Endodermal cell (in vitro differentiated cells): Measurements from ENCODE around the gene STXBP5. TPM values are rescaled to one million over a fixed set of nuclear protein-coding genes. Genes with fewer than 3 reads are reported as not detected.

Source experiments
- DNase-seq: peaks from one replicate; pipeline ENCODE4 v3.0.0-alpha.2; 2017
- H3K27ac ChIP-seq: 2 replicates; pipeline ENCODE4 v1.5.1; 2013; ENCODE audit warnings: mild to moderate bottlenecking, low read depth, low read length, moderate library complexity
- H3K27me3 ChIP-seq: 2 replicates; pipeline ENCODE4 v1.6.1; 2013; ENCODE audit warnings: mild to moderate bottlenecking, low read length, moderate library complexity; ENCODE audit not compliant: insufficient read depth, control insufficient read depth, poor library complexity, severe bottlenecking
- H3K36me3 ChIP-seq: 2 replicates; pipeline ENCODE4 v1.7.0; 2013; ENCODE audit warnings: mild to moderate bottlenecking, low read length, moderate library complexity; ENCODE audit not compliant: control insufficient read depth, insufficient read depth
- H3K4me1 ChIP-seq: one replicate; pipeline ENCODE4 v1.7.0; 2013; ENCODE audit warnings: low read length; ENCODE audit not compliant: control insufficient read depth, insufficient read depth
- H3K4me3 ChIP-seq: 2 replicates; pipeline ENCODE4 v1.5.1; 2013; ENCODE audit warnings: mild to moderate bottlenecking, low read length, moderate library complexity
- H3K9ac ChIP-seq: 2 replicates; pipeline ENCODE4 v1.6.1; 2013; ENCODE audit warnings: mild to moderate bottlenecking, low read length, moderate library complexity; ENCODE audit not compliant: poor library complexity, severe bottlenecking; ENCODE audit errors: extremely low read depth
- H3K9me3 ChIP-seq: 2 replicates; pipeline ENCODE4 v1.6.1; 2013; ENCODE audit warnings: mild to moderate bottlenecking, low read length, moderate library complexity; ENCODE audit not compliant: control insufficient read depth
- H3K27ac Mint-ChIP-seq: 2 replicates; pipeline ENCODE4 v1.8.0; 2020; ENCODE audit warnings: mixed read lengths
- H3K27me3 Mint-ChIP-seq: 2 replicates; pipeline ENCODE4 v1.8.0; 2021; ENCODE audit warnings: mild to moderate bottlenecking, mixed read lengths; ENCODE audit not compliant: insufficient read depth
- H3K36me3 Mint-ChIP-seq: 2 replicates; pipeline ENCODE4 v1.8.0; 2020; ENCODE audit warnings: low read depth, mixed read lengths
- H3K4me1 Mint-ChIP-seq: 2 replicates; pipeline ENCODE4 v1.8.0; 2020; ENCODE audit warnings: mixed read lengths
- H3K4me3 Mint-ChIP-seq: 2 replicates; pipeline ENCODE4 v1.8.0; 2020; ENCODE audit warnings: mild to moderate bottlenecking, moderate library complexity, mixed read lengths
- H3K9me3 Mint-ChIP-seq: 2 replicates; pipeline ENCODE4 v1.8.0; 2020; ENCODE audit warnings: mild to moderate bottlenecking, mixed read lengths
- CTCF ChIP-seq: fragments of 200-600 bp; sonication (generic); conservative IDR thresholded peaks from 2 replicates; pipeline ENCODE4 v1.5.0; 2021; ENCODE audit warnings: antibody characterized with exemption, mild to moderate bottlenecking
- WGBS, 2 experiments: methylation state at CpG; one replicate each; pipeline versions ENCODE4 v1.1.5 to v1.1.7; 2013; ENCODE audit warnings: missing lambda C conversion rate in 2 of 2, mixed read lengths in 1 of 2; ENCODE audit not compliant: insufficient coverage in 1 of 2, insufficient read length in 1 of 2; 5-methylcytosine and 5-hydroxymethylcytosine counted together
- total RNA-seq, 2 donors: library from RNA; stranded (reverse); fragmentation: NEBNext Ultra II Directional in 1 of 2; extraction: Animal tissue kit (Norgen Biotek cat#: 25700) in 1 of 2; gene quantifications; 2 replicates in 1 of 2; 3 replicates in 1 of 2; pipeline ENCODE4 v1.2.1, GENCODE V29; 2021

Gene STXBP5
- total RNA-seq, 2 donors from 2014 or later: 19.2 to 25.2 TPM

- no peak for DNase-seq
- TF ChIP-seq CTCF: no peak
- Mint-ChIP-seq H3K4me1 (peaks cover 14% of the 10 kb centered on the region), H3K27ac (no peak overlapping the region), H3K4me3 (no peak overlapping the region), H3K9me3 (no peaks in the 10 kb centered on the region), H3K36me3 (peaks cover 24% of the 10 kb centered on the region), H3K27me3 (no peaks in the 10 kb centered on the region)
- 94 to 96% methylated on average over 3 of the region's 3 CpGs for WGBS, 2 experiments
- no peaks in the 10 kb centered on the region for H3K9me3 ChIP-seq
- peaks cover 33% of the 10 kb centered on the region for H3K36me3 ChIP-seq
- H3K27ac ChIP-seq: no peak overlapping the region
- no peaks in the 10 kb centered on the region for H3K4me1 ChIP-seq
- H3K4me3 ChIP-seq: no peak overlapping the region
- H3K27me3 ChIP-seq: no peaks in the 10 kb centered on the region
- H3K9ac ChIP-seq: no peak overlapping the region
These were observed 19.5 kb downstream of the STXBP5 start for GRCh38 chr6:147223736-147224135.

- no peak overlapping the region for H3K4me3 Mint-ChIP-seq
- H3K36me3 Mint-ChIP-seq: peaks cover 16% of the 10 kb centered on the region
- Histone ChIP-seq H3K4me1 (no peaks in the 10 kb centered on the region), H3K36me3 (peaks cover 20% of the 10 kb centered on the region), H3K27ac (no peak overlapping the region), H3K4me3 (no peak overlapping the region), H3K27me3 (no peaks in the 10 kb centered on the region), H3K9me3 (no peaks in the 10 kb centered on the region), H3K9ac (no peak overlapping the region)
- no peak for TF ChIP-seq CTCF
- H3K9me3 Mint-ChIP-seq: no peaks in the 10 kb centered on the region
- peaks cover 12% of the 10 kb centered on the region for H3K4me1 Mint-ChIP-seq
- no peak for DNase-seq
- no peaks in the 10 kb centered on the region for H3K27me3 Mint-ChIP-seq
- 91 to 100% methylated on average over 1 to 2 of the region's 2 CpGs for WGBS, 2 experiments
- H3K27ac Mint-ChIP-seq: no peak overlapping the region
These were observed 22.0 kb downstream of the STXBP5 start for GRCh38 chr6:147226163-147226724.

- no peaks in the 10 kb centered on the region for H3K9me3 Mint-ChIP-seq
- no peak overlapping the region for H3K27ac ChIP-seq
- H3K4me3 ChIP-seq: no peak overlapping the region
- no peaks in the 10 kb centered on the region for H3K4me1 ChIP-seq
- no peaks in the 10 kb centered on the region for H3K27me3 Mint-ChIP-seq
- H3K9ac ChIP-seq: no peak overlapping the region
- peaks cover 16% of the 10 kb centered on the region for H3K36me3 Mint-ChIP-seq
- no peaks in the 10 kb centered on the region for H3K27me3 ChIP-seq
- H3K27ac Mint-ChIP-seq: no peak overlapping the region
- H3K4me1 Mint-ChIP-seq: peaks cover 9% of the 10 kb centered on the region
- H3K9me3 ChIP-seq: no peaks in the 10 kb centered on the region
- no peak for DNase-seq
- TF ChIP-seq CTCF: no peak
- WGBS, 2 experiments: 88% methylated on average over 1 of the region's 1 CpG; no CpG with 5 or more reads in 1 of the 2 experiments
- peaks cover 23% of the 10 kb centered on the region for H3K36me3 ChIP-seq
- no peak overlapping the region for H3K4me3 Mint-ChIP-seq
These were observed 22.7 kb downstream of the STXBP5 start for GRCh38 chr6:147226877-147227276.
